Peyer's patch (tissue), 4 donors: ENCODE results near the gene ADCY2.

Experiments used
- POLR2A ChIP-seq, 2 donors: fragments of 450-650 bp; IDR thresholded peaks; one replicate each; pipeline ENCODE4 v1.5.1; 2017; ENCODE audit warnings: antibody characterized with exemption in 2 of 2, mild to moderate bottlenecking in 2 of 2, moderate library complexity in 2 of 2
- TF ChIP-seq, protein P1 (sequence below), 6 experiments: fragments of 450-650 bp in 4 of 6; fragments of 200-600 bp in 2 of 6; sonication (generic) in 1 of 6; IDR thresholded peaks; one replicate each; pipeline ENCODE4 v1.5.1; 2017 to 2019; ENCODE audit warnings: antibody characterized with exemption in 6 of 6, mild to moderate bottlenecking in 3 of 6, moderate library complexity in 1 of 6

- TF ChIP-seq, protein P1, sequence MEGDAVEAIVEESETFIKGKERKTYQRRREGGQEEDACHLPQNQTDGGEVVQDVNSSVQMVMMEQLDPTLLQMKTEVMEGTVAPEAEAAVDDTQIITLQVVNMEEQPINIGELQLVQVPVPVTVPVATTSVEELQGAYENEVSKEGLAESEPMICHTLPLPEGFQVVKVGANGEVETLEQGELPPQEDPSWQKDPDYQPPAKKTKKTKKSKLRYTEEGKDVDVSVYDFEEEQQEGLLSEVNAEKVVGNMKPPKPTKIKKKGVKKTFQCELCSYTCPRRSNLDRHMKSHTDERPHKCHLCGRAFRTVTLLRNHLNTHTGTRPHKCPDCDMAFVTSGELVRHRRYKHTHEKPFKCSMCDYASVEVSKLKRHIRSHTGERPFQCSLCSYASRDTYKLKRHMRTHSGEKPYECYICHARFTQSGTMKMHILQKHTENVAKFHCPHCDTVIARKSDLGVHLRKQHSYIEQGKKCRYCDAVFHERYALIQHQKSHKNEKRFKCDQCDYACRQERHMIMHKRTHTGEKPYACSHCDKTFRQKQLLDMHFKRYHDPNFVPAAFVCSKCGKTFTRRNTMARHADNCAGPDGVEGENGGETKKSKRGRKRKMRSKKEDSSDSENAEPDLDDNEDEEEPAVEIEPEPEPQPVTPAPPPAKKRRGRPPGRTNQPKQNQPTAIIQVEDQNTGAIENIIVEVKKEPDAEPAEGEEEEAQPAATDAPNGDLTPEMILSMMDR (IDR thresholded peaks at IDR 0.05), result no peak
- TF ChIP-seq POLR2A (IDR thresholded peaks at IDR 0.05), result no peak
Observed at GRCh38 chr5:7461371-7461770, 65.4 kb downstream of the ADCY2 start.
